GM19043 (cell line): ENCODE measurements around the gene MEIKIN.
"Not testable (repeated sequence)": the region's sequence is repeated elsewhere in the genome, so short reads cannot be mapped to it uniquely, and the experiment has no call there.

ENCODE experiments used
- ATAC-seq: cut with Tn5 transposase; IDR thresholded peaks from one replicate; pipeline ENCODE4 v1.9.1; 2021; ENCODE audit warnings: low read depth; ENCODE audit not compliant: unreplicated experiment

MEIKIN gene

DNA sequence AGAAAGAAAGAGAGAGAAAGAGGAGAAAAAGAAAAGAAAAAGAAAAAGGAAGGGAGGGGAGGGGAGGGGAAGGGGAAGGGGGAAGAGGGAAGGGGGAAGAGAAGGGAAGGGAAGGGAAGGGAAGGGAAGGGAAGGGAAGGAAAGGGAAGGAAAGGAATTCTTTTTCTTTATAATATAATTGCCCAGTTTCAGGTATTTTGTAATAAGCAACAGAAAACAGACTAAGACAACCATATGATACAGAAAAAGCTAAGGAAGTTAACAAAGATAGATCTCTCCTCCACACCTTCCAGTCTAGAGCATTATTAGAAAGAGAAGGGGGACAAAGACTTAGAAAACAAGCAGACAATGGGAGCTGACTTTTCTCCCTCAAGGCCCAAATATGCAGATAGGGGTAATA, 31.0 kb downstream of the MEIKIN start:
- no peak for ATAC-seq

DNA sequence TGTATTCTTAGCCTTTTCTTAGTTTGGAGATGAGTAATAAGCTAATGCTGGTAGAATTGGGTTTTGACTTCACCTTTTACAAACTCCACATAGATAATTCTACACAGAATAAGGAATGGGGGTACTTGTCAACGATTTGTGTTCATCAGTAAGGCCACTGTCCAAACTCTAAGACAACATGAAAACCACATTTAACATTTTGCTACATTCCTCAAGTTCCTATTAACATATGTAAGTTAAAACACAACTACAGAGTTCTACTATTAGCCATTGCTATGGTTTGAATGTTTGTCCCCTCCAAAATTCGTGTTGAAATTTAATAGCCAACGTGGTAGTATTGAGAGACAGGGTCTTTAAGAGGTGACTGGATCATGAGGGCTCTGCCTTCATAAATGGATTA, 31.9 kb downstream of the MEIKIN start:
- no peak for ATAC-seq

DNA sequence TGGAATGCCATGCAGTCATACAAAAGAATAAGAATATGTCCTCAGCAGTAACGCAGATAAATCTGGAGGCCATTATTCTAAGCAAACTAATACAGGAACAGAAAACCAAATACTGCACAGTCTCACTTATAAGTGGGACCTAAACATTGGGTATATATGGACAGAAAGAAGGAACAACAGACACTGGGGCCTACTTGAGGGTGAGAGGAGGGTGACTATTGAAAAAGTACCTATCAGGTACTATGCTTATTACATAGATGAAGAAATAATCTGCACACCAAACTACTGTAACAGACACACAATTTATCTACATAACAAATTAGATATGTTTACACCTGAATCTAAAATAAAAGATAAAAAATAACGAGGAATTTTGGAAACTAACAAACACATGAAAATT, 38.8 kb downstream of the MEIKIN start:
- no peak for ATAC-seq

DNA sequence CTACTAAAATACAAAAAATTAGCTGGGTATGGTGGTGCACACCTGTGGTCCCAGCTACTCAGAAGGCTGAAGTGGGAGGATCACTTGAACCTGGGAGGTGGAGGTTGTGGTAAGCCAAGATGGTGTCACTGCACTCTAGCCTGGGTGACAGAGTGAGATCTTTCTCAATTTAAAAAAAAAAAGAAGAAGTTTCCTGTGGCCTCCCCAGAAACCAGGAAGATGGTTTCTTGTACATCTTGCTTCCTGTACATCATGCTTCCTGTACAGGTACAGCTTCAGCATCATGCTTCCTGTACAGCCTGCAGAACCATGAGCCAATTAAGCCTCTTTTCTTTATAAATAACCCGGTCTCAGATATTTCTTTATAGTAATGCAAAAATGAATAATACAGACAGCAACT, 43.2 kb downstream of the MEIKIN start:
- ATAC-seq: not testable (repeated sequence)

DNA sequence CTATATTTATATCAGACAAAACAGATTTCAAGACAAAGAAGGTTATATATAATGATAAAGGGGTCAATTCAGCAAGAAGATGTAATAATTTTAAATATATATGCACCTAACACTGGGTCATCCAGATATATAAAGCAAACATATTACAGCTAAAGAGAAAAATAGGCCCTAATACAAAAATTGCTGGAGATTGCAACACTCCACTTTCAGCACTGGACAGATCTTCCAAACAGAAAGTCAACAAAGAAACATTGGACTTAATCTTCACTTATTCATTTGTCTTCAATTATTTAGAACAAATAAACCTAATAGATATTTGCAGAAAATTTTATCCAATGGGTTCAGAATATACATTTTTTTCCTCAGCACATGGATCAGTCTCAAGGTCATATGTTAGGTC, 45.8 kb downstream of the MEIKIN start:
- ATAC-seq: no peak

DNA sequence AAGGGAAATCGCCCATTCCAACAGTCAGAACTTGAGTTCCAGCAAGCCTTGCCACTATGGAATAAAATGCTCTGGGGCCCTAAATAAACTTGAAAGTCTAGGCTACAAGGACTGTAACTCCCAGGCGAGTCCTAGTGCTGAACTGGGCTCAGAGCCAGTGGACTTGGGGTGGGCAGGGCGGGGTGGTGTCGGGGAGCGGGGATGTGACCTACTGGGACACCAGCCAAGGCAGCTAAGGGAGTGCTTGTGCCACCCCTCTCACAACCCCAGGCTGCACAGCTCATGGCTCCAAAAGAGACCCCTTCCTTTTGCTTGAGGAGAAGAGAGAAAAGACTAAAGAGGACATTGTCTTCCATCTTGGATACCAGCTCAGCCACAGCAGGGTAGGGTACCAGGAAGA, 61.5 kb downstream of the MEIKIN start:
- ATAC-seq: no peak

DNA sequence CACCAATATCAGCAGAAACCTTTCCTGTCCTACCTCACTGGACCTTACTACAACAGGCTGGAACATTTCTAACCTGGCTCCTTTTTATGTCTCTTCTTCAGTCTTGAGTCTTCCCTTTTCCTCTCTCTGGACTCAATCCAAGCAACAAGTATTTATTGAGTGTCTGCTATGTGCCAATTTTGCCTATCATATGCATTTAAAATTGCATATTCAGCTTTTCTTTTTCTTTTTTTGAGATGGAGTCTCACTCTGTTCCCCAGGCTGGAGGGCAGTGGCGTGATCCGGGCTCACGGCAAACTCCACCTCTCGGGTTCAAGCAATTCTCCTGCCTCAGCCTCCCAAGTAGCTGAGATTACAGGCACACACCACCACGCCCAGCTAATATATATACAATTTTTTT, 65.8 kb downstream of the MEIKIN start:
- ATAC-seq: no peak

DNA sequence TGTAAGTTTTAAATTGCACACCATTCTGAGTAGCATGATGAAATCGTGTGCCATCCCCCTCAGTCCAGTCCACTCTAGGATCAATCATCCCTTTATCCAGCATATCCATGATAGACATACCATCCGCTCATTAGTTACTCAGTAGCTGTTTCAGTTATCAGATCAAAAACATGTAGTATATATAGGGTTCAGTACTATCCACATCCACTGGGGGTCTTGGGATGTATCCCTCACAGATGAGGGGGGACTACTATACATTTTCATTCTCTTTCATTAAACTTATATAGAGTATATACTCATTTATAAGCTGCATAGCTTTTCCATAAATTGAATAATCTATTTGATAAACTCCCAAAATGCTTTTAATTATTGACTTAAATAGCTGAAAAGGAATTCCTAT, 67.6 kb downstream of the MEIKIN start:
- no peak for ATAC-seq

DNA sequence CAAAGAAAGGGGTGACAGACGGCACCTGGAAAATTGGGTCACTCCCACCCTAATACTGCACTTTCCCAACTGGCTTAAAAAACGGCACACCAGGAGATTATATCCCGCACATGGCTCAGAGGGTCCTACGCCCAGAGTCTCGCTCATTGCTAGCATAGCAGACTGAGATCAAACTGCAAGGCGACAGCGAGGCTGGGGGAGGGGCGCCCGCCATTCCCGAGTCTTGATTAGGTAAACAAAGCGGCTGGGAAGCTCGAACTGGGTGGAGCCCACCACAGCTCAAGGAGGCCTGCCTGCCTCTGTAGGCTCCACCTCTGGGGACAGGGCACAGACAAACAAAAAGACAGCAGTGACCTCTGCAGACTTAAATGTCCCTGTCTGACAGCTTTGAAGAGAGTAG, 74.2 kb downstream of the MEIKIN start:
- ATAC-seq: not testable (repeated sequence)

DNA sequence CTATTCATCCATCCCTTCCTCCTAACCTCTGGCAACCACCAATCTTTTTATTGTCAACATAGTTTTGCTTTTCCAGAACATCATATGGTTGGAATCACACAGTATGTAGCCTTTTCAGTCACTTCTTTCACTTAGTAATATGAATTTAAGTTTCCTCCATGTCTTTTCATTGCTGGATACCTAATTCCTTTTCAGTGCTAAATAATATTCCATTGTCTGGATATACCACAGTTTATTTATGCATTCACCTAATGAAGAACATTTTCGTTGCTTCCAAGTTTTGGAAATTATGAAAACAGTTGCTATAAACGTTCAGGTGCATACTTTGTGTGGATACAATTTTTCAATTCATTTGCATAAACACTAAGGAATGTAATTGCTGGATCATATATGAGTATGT, 77.9 kb downstream of the MEIKIN start:
- ATAC-seq: no peak

DNA sequence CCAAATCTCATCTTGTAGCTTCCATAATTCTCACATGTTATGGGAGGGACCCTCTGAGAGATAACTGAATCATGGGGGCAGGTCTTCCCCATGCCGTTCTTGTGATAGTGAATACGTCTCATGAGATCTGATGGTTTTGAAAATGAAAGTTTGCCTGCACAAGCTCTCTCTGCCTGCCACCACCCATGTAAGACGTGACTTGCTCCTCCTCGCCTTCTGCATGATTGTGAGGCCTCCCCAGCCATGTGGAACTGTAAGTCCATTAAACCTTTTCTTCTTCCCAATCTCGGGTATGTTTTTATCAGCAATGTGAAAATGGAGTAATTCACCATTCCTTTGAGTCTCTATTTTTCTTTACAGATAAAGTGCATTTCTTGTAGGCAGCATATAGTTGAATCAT, 81.8 kb downstream of the MEIKIN start:
- ATAC-seq: no peak

DNA sequence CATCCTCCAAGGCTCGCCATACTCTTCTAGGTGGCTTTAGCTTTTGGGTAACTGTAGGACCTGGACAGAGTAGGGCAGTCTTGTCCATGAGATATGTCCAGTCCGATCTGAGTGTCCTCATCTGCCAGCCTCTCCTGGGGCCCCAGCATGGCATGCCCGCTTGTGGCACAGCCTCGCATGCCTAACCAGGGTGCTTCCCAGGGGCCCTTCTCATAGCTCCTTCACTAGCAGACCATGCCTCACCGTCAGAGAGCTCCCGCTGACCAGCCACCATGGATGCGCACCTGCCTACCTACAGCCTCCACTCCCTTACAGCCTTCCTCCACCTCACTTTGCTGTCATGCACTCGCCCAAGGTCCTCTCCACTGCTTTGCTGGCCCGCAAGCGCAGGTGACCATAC, 88.1 kb downstream of the MEIKIN start:
- ATAC-seq: no peak

DNA sequence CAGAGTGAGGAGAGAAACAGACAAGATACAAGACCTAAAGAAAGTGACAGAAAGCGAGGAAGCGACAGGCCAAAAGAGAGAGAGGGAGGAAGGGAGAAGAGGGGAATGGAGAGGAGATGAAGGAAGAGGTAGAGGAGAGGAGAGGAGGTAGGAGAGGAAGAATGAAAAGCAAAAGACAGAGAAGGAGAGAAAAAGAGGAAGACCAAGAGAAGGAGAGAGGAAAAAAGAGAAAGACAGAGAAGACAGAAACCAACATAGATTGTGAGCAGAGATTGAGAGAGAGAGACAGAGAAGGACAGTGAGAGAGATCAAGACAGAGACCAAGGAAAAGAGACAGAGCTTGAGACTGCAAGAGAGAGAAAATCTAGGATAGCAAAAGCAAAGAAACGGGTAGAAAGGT, 90.0 kb downstream of the MEIKIN start:
- no peak for ATAC-seq

DNA sequence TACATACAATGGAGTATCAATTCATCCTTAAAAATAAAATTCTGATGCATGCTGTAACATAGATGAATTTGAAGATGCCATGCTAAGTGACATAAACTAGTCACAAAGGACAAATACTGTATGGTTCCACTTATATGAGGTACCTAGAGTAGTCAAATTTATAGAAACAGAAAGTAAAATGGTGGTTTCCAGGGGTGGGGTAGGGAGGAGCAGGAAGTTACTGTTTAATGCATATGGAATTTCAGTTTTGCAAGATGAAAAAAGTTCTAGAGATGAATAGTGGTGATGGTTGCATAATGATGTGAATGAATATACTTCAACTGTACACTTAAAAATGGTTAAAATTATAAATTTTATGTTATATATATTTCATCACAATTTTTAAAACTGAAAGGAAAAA, 91.3 kb downstream of the MEIKIN start:
- ATAC-seq: peak; percentile 74

DNA sequence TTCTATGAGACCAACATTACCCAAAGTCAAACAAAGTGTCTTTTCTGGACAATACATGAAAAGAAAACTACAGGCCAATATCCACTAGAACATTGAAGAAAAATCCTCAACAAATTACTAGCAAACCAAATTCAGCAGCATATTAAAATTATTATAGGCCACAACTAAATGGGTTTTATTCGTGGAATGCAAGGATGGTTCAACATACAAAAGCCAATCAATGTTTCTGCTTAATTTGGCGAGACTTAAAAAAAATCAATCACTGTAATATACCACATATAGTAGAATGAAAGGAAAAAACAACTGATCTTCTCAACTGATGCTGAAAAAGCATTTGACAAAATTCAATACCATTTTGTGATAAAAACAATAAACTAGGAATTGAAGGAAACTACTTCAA, 96.8 kb downstream of the MEIKIN start:
- ATAC-seq: no peak

DNA sequence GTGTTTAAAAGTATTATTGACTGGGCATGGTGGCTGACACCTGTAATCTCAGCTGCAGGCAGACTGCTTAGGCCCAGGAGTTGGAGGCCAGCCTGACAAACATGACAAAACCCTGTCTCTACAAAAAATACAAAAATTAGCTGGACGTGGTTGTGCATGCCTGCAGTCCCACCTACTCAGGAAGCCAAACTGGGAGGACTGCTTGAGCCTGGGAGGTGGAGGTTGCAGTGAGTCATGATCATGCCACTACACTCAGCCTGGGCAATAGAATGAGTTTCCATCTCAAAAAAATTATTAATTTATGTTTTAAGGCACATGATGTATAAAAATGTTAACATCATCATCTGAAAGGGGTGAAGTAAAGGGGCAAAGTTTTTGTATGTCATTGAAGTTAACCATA, 98.9 kb downstream of the MEIKIN start:
- ATAC-seq: no peak

DNA sequence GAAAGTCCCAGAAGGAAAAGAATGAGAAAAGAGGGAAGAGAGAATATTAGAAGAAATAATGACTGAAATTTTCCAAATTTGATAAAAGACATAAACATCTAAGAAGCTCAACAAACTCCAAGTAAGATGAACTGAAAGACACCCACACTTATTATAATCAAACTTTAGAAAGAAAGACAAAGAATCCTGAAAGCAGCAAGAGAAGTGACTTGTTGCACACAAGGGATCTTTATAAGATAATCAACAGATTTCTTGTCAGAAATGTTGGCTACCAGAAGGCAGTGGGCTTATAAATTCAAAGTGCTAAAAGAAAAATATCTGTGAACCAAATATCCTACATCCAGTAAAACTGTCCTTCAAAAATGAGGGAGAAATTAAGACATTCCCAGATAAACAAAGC, 99.6 kb downstream of the MEIKIN start:
- no peak for ATAC-seq

DNA sequence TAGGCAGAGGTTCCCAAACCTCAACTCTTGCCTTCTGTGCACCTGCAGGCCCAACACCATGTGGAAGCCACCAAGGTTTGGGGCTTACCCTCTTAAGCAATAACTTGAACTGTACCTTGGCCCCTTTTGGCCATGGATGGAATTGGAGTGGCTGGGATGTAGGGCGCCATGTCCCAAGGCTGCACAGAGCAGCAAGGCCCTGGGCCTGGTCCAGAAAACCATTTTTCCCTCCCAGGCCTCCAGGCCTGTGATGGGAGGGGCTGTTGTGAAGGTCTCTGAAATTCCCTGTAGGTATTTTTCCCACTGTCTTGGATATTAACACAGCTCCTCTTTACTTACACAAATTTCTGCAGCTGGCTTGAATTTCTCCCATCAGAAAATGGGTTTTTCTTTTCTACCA, 102.5 kb downstream of the MEIKIN start:
- not testable (repeated sequence) for ATAC-seq

DNA sequence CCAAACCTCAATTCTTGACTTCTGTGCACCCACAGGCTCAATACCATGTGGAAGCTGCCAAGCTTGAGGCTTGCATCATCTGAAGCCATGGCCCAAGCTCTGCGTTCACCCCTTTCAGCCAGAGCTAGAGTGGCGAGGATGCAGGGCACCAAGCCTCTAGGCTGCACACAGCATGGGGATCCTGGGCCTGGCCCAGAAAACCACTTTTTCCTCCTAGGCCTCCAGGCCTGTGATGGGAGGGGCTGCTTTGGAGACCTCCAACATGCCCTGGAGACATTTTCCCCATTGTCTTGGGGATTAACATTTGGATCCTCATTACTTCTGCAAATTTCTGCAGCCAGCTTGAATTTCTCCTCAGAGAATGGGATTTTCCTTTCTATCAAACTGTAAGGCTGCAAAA, 112.8 kb downstream of the MEIKIN start:
- ATAC-seq: not testable (repeated sequence)

DNA sequence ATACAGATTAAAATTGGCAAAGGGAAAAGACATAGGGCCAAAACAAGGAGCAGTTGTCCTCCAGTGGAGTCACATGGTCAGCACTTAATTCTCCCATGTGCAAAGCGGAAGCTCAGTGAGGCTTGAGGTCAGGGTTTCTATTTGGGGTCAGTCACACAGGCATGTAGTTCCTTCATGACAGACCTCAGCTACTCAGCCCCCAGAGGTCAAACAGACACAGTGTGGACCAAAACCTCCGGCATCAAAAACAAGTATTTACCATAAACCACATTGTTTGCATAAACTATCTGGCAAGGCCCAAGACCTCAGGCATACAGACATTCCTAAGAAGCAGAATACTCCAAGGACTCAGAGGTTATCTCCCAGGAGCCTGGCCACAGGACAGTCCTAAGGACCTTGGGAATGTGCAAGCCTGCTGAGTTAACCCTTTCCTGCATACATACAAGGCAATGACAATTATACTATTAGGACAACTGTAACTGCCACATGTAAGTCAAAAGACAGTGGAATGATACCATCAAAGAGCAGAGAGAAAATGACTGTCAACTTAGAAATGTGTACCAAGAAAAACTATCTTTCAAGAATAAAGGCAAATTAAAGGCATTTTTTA, 120.0 kb downstream of the MEIKIN start:
- ATAC-seq: no peak

DNA sequence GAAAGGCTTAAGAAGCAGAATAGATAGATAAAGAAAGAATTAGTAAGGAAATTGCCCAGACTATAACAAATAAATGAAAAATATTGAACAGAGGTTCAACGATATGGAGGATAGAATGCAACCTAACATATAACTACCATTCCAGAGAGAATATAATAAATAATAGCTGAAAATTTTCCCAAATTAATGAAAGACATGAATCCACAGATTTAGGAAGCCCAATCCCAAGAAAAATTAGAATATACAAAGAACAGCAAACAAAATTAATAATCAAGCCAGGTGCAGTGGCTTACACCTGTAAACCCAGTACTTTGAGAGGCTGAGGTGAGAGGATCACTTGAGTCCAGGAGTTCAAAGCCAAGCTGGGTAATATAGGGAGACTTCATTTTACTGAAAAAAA, 120.8 kb downstream of the MEIKIN start:
- ATAC-seq: no peak

DNA sequence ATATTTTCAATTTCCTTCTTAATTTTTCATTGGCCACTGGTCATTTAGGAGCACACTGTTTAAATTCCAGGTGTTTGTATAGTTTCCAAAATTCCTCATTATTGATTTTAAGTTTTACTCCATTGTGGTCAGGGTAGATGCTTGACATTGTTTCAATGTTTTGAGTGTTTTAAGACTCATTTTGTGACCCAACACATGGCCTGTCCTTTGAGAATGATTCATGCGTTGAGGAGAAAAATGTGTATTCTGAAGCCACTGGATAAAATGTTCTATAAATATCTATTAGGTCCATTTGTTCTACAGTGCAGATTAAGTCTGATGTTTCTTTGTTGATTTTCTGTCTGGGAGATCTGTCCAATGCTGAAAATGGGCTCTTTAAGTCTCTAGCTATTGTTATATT, 124.2 kb downstream of the MEIKIN start:
- ATAC-seq: no peak

DNA sequence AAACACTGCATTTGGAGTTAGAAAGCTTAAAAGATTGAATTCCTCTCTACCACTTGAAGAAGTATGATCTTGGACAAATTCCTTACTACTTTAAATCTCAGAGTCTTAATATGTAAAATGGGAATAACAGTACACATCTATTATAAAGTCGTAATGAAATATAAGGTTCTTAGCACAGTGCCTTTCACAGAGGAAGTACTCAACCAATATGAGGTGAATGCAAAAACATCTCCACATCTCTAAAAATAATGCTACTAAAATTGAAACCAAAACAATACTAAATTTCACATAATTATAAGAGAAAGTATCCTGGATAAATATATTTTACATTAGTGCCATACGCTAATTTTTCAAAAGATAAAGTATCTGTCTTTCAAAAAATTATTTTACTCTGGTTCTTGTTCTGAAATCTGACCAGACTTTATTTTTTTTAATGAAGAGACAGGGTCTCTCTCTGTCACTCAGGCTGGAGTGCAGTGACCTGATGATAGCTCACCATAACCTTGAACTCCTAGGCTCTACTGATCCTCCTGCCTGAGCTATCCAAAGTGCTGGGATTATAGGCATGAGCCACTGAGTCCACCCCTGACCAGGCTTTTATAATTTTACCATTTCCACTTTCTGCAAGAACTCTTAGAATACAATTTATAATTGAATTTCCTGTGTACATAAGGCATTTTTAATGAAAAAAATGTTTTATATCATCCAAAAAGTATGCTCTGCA, 127.3 kb downstream of the MEIKIN start:
- no peak for ATAC-seq
